Measurements from ENCODE around the gene EHBP1L1. TPM values are rescaled to one million over a fixed set of nuclear protein-coding genes. Genes with fewer than 3 reads are reported as not detected.

Gene EHBP1L1
- total RNA-seq, 2 experiments from 2014 or later = 59.7 to 71.6 TPM

- CTCF ChIA-PET (ENCODE audit: unreplicated experiment) = no interaction called here
- H3K79me2 ChIP-seq (ENCODE audit: insufficient read depth, low read depth, low read length) = no peaks in the 10 kb centered on the region
- no peaks in the 10 kb centered on the region for H4K20me1 ChIP-seq (ENCODE audit: insufficient read depth, low read length)
- peaks cover 13% of the 10 kb centered on the region for H3K4me1 ChIP-seq (ENCODE audit: insufficient read depth, low read length, poor library complexity, severe bottlenecking)
- no peak for TF ChIP-seq EZH2phosphoT487 (IDR thresholded peaks at IDR 0.05; ENCODE audit: borderline replicate concordance, low read depth, low read length)
- TF ChIP-seq, protein P1, sequence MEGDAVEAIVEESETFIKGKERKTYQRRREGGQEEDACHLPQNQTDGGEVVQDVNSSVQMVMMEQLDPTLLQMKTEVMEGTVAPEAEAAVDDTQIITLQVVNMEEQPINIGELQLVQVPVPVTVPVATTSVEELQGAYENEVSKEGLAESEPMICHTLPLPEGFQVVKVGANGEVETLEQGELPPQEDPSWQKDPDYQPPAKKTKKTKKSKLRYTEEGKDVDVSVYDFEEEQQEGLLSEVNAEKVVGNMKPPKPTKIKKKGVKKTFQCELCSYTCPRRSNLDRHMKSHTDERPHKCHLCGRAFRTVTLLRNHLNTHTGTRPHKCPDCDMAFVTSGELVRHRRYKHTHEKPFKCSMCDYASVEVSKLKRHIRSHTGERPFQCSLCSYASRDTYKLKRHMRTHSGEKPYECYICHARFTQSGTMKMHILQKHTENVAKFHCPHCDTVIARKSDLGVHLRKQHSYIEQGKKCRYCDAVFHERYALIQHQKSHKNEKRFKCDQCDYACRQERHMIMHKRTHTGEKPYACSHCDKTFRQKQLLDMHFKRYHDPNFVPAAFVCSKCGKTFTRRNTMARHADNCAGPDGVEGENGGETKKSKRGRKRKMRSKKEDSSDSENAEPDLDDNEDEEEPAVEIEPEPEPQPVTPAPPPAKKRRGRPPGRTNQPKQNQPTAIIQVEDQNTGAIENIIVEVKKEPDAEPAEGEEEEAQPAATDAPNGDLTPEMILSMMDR (conservative IDR thresholded peaks at IDR 0.05; ENCODE audit: low read length) = no peak
- H3K4me2 ChIP-seq (ENCODE audit: low read length) = no peak overlapping the region
- H3K36me3 ChIP-seq (ENCODE audit: insufficient read depth, low read length) = peaks cover 36% of the 10 kb centered on the region
- DNase-seq (ENCODE audit: low spot score) = no peak
- H3K27ac ChIP-seq (ENCODE audit: low read depth, low read length, poor library complexity, severe bottlenecking) = no peak overlapping the region
- no peak overlapping the region for H3K4me3 ChIP-seq (ENCODE audit: low read depth, low read length, poor library complexity, severe bottlenecking)
- H3K9me3 ChIP-seq (ENCODE audit: low read length) = no peaks in the 10 kb centered on the region
- H2AFZ ChIP-seq (ENCODE audit: low read length) = no peak overlapping the region
- intact Hi-C loops (cut with micrococcal nuclease; ENCODE audit: unreplicated experiment) = no loop called here
- POLR2A ChIA-PET = interaction anchor here (0.6 to 1.1 kb wide), 2 partner anchors 11 to 12 kb away, joined by 3 read pairs; no protein-coding TSS in a partner anchor
- BruUV-seq (replicated peaks) = no TSS peak
- H3K9me2 ChIP-seq (ENCODE audit: insufficient read depth, low read length) = no peaks in the 10 kb centered on the region
These were observed 23.5 kb downstream of the EHBP1L1 start for GRCh38 chr11:65599216-65599954.

DNA sequence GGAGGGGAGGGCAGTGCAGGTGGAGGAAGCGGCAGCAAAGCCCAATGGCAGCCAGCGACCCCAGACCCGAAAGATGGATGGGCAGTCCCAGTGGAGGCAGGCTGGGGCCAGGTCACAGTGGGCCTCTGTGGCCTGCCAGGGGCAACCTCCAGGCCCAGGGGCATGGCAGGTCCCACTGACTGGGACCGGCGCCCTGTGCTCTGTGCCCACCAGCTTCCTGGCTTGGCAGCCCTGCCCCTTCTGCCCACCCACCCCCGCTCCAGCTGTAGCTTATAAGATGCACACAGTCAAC lies 24.0 kb downstream of the EHBP1L1 start:
- Histone ChIP-seq H3K9me2 (ENCODE audit: insufficient read depth, low read length) (no peaks in the 10 kb centered on the region), H3K4me1 (ENCODE audit: insufficient read depth, low read length, poor library complexity, severe bottlenecking) (peaks cover 13% of the 10 kb centered on the region), H2AFZ (ENCODE audit: low read length) (no peak overlapping the region), H4K20me1 (ENCODE audit: insufficient read depth, low read length) (no peaks in the 10 kb centered on the region), H3K4me2 (ENCODE audit: low read length) (no peak overlapping the region), H3K27ac (ENCODE audit: low read depth, low read length, poor library complexity, severe bottlenecking) (no peak overlapping the region), H3K36me3 (ENCODE audit: insufficient read depth, low read length) (peaks cover 40% of the 10 kb centered on the region), H3K4me3 (ENCODE audit: low read depth, low read length, poor library complexity, severe bottlenecking) (no peak overlapping the region), H3K79me2 (ENCODE audit: insufficient read depth, low read depth, low read length) (no peaks in the 10 kb centered on the region), H3K9me3 (ENCODE audit: low read length) (no peaks in the 10 kb centered on the region)
- TF ChIP-seq, protein P1 (conservative IDR thresholded peaks at IDR 0.05; ENCODE audit: low read length) = no peak
- no peak for TF ChIP-seq EZH2phosphoT487 (IDR thresholded peaks at IDR 0.05; ENCODE audit: borderline replicate concordance, low read depth, low read length)
- BruUV-seq (replicated peaks) = no TSS peak
- DNase-seq (ENCODE audit: low spot score) = no peak
- CTCF ChIA-PET (ENCODE audit: unreplicated experiment) = no interaction called here
- POLR2A ChIA-PET = interaction anchor here (0.6 to 1.1 kb wide), 2 partner anchors 10 to 12 kb away, joined by 3 read pairs; no protein-coding TSS in a partner anchor
- intact Hi-C loops (cut with micrococcal nuclease; ENCODE audit: unreplicated experiment) = no loop called here

GRCh38 chr11:65604258-65604657 lies 28.4 kb downstream of the EHBP1L1 start:
- no TSS peak for BruUV-seq (replicated peaks)
- H2AFZ ChIP-seq (ENCODE audit: low read length) = no peak overlapping the region
- H3K4me2 ChIP-seq (ENCODE audit: low read length) = no peak overlapping the region
- peaks cover 13% of the 10 kb centered on the region for H3K4me1 ChIP-seq (ENCODE audit: insufficient read depth, low read length, poor library complexity, severe bottlenecking)
- H3K9me3 ChIP-seq (ENCODE audit: low read length) = no peaks in the 10 kb centered on the region
- no peak overlapping the region for H3K27ac ChIP-seq (ENCODE audit: low read depth, low read length, poor library complexity, severe bottlenecking)
- no peaks in the 10 kb centered on the region for H4K20me1 ChIP-seq (ENCODE audit: insufficient read depth, low read length)
- no peaks in the 10 kb centered on the region for H3K9me2 ChIP-seq (ENCODE audit: insufficient read depth, low read length)
- ChIA-PET CTCF (ENCODE audit: unreplicated experiment) (interaction anchor here (0.6 kb wide), 1 partner anchor 52 kb away, joined by 3 read pairs; no protein-coding TSS in a partner anchor), POLR2A (interaction anchor here (0.6 to 2.9 kb wide), 3 partner anchors 11 to 192 kb away, joined by 3 to 13 read pairs (median 6); partner anchors contain the start of gene PCNX3)
- peaks cover 55% of the 10 kb centered on the region for H3K36me3 ChIP-seq (ENCODE audit: insufficient read depth, low read length)
- no peak overlapping the region for H3K4me3 ChIP-seq (ENCODE audit: low read depth, low read length, poor library complexity, severe bottlenecking)
- no peak for DNase-seq (ENCODE audit: low spot score)
- TF ChIP-seq, protein P1 (conservative IDR thresholded peaks at IDR 0.05; ENCODE audit: low read length) = no peak
- no peak for TF ChIP-seq EZH2phosphoT487 (IDR thresholded peaks at IDR 0.05; ENCODE audit: borderline replicate concordance, low read depth, low read length)
- intact Hi-C loops (cut with micrococcal nuclease; ENCODE audit: unreplicated experiment) = no loop called here
- no peaks in the 10 kb centered on the region for H3K79me2 ChIP-seq (ENCODE audit: insufficient read depth, low read depth, low read length)

Data from OCI-LY7 (cell line).